Measurements from ENCODE around the gene IMP3.

The IMP3 gene

DNA sequence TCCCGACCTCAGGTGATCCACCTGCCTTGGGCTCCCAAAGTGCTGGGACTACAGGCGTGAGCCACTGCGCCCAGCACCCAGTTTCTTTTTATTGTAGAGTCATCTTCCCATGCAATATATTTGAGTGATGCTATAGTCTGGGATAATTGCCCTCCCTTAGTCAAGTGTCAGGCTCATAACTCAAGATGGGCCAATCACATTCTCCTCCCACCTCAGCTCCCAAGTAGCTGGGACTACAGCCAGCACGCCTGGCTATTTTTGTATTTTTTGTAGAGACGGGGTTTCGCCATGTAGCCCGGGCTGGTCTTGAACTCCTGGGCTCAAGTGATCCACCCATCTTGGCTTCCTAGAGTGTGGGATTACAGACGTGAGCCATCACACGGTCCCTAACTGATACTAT is 45.7 kb downstream of the IMP3 start:
- TF ChIP-seq POLR2AphosphoS5 (IDR thresholded peaks at IDR 0.05; ENCODE audit: low read depth, low read length) (no peak), FOXP2 (optimal IDR thresholded peaks at IDR 0.05; ENCODE audit: borderline replicate concordance, extremely low read depth, extremely low read length, insufficient read depth) (no peak), SIN3A (IDR thresholded peaks at IDR 0.05; ENCODE audit: borderline replicate concordance, insufficient read depth, low read length) (no peak), TAF1 (IDR thresholded peaks at IDR 0.05; ENCODE audit: borderline replicate concordance, insufficient read depth, low read length) (no peak), REST (IDR thresholded peaks at IDR 0.05; ENCODE audit: insufficient read depth in 1 of 2, low read depth in 2 of 2, low read length in 2 of 2) (no peak)

GRCh38 chr15:75591655-75592364 is 48.2 kb downstream of the IMP3 start:
- no peak for TF ChIP-seq POLR2AphosphoS5 (IDR thresholded peaks at IDR 0.05; ENCODE audit: low read depth, low read length)
- TF ChIP-seq FOXP2 (optimal IDR thresholded peaks at IDR 0.05; ENCODE audit: borderline replicate concordance, extremely low read depth, extremely low read length, insufficient read depth), result no peak
- TF ChIP-seq TAF1 (IDR thresholded peaks at IDR 0.05; ENCODE audit: borderline replicate concordance, insufficient read depth, low read length), result no peak
- no peak for TF ChIP-seq REST (IDR thresholded peaks at IDR 0.05; ENCODE audit: insufficient read depth in 1 of 2, low read depth in 2 of 2, low read length in 2 of 2)
- no peak for TF ChIP-seq SIN3A (IDR thresholded peaks at IDR 0.05; ENCODE audit: borderline replicate concordance, insufficient read depth, low read length)

GRCh38 chr15:75590239-75590638 is 49.8 kb downstream of the IMP3 start:
- TF ChIP-seq POLR2AphosphoS5 (IDR thresholded peaks at IDR 0.05; ENCODE audit: low read depth, low read length), result no peak
- TF ChIP-seq TAF1 (IDR thresholded peaks at IDR 0.05; ENCODE audit: borderline replicate concordance, insufficient read depth, low read length), result no peak
- TF ChIP-seq FOXP2 (optimal IDR thresholded peaks at IDR 0.05; ENCODE audit: borderline replicate concordance, extremely low read depth, extremely low read length, insufficient read depth), result no peak
- TF ChIP-seq REST (IDR thresholded peaks at IDR 0.05; ENCODE audit: insufficient read depth in 1 of 2, low read depth in 2 of 2, low read length in 2 of 2), result no peak
- no peak for TF ChIP-seq SIN3A (IDR thresholded peaks at IDR 0.05; ENCODE audit: borderline replicate concordance, insufficient read depth, low read length)
